BLaER1 (cell line): Measurements from ENCODE around the gene BIVM.

Experiments used
- H3K27ac ChIP-seq: shearing (Covaris generic); formaldehyde crosslinking; 2 replicates; pipeline ENCODE4 v1.8.1; 2022
- H3K27me3 ChIP-seq: shearing (Covaris generic); formaldehyde crosslinking; 2 replicates; pipeline ENCODE4 v1.8.1; 2022
- H3K36me3 ChIP-seq: shearing (Covaris generic); formaldehyde crosslinking; 2 replicates; pipeline ENCODE4 v1.8.1; 2022
- H3K4me1 ChIP-seq: shearing (Covaris generic); formaldehyde crosslinking; 2 replicates; pipeline ENCODE4 v1.8.1; 2022
- H3K4me2 ChIP-seq: shearing (Covaris generic); formaldehyde crosslinking; 2 replicates; pipeline ENCODE4 v1.8.1; 2022
- H3K4me3 ChIP-seq: shearing (Covaris generic); formaldehyde crosslinking; 2 replicates; pipeline ENCODE4 v1.8.1; 2022
- H3K9ac ChIP-seq: shearing (Covaris generic); formaldehyde crosslinking; 2 replicates; pipeline ENCODE4 v1.8.1; 2022
- H3K9me3 ChIP-seq: shearing (Covaris generic); formaldehyde crosslinking; 2 replicates; pipeline ENCODE4 v1.8.1; 2022
- H4K20me1 ChIP-seq: shearing (Covaris generic); formaldehyde crosslinking; 2 replicates; pipeline ENCODE4 v1.8.1; 2022
- Cebpa-rat ChIP-seq: shearing (Covaris generic); IDR thresholded peaks from 2 replicates; pipeline ENCODE4 v1.8.1; 2022

BIVM gene

DNA sequence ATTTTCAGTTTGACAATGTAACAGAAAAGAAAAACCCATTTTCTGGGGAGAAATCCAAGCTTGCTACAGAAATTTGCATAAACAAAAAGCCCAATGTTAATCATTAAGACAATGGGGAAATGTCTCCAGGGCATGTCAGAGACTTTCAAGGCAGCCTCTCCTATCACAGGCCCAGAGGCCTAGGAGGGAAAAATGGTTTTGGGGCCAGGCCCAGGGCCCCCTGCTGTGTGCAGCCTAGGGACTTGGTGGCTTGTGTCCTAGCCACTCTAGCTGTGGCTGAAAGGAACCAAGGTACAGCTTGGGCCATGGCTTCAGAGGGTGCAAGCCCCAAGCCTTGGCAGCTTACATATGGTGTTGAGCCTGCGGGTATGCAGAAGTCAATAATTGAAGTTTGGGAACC, 17.3 kb upstream of the BIVM start:
- Histone ChIP-seq H3K4me2 (no peak overlapping the region), H3K9ac (no peak overlapping the region), H3K4me3 (no peak overlapping the region), H3K27ac (no peak overlapping the region), H4K20me1 (no peaks in the 10 kb centered on the region), H3K4me1 (peaks cover 13% of the 10 kb centered on the region), H3K27me3 (no peaks in the 10 kb centered on the region), H3K36me3 (peaks cover 11% of the 10 kb centered on the region; the same call in 1 of the 2 replicates), H3K9me3 (peaks cover 21% of the 10 kb centered on the region)
- TF ChIP-seq Cebpa-rat = no peak

DNA sequence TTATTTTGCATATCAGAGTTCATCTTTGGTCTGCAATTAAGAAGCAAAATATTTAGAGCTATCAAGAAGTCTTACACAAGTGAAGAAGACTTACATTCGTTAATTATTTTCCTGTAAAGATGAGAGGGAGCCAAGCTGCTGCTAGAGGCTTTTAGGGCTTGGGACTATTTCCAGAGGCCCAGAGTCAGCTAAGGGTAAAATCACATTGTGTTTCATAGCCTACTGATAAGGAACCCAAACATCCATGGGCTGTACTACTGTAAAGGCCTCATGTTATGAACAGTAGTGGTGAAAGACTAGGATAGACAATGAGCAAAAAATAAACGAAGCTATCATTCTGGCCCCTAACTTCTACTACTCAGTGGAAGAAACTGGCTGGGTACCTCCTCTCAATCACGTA, 14.4 kb upstream of the BIVM start:
- TF ChIP-seq Cebpa-rat = no peak
- H3K4me1 ChIP-seq = peaks cover 6% of the 10 kb centered on the region
- no peak overlapping the region for H3K27ac ChIP-seq
- H3K9me3 ChIP-seq = peaks cover 21% of the 10 kb centered on the region
- no peaks in the 10 kb centered on the region for H3K27me3 ChIP-seq
- H3K36me3 ChIP-seq = peaks cover 11% of the 10 kb centered on the region; the same call in 1 of the 2 replicates
- H3K9ac ChIP-seq = no peak overlapping the region
- no peak overlapping the region for H3K4me2 ChIP-seq
- no peaks in the 10 kb centered on the region for H4K20me1 ChIP-seq
- H3K4me3 ChIP-seq = no peak overlapping the region

DNA sequence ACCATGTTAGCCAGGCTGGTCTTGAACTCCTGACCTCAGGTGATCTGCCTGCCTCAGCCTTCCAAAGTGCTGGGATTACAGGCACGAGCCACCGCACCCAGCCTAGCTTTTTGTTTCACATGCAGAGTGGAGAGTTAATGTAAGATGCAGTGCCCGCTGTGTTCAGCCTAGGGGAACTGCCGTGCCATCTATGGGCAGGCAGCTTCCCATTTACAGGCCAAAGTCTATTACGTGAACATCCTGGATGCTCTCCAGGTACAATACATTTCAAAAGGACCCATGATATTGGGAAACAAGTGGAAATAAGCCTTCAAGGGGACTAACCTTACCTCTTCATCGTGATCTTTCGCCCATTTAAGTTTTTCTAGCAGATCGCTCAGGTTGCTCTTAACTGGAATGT, 10.2 kb upstream of the BIVM start:
- no peaks in the 10 kb centered on the region for H4K20me1 ChIP-seq
- H3K4me2 ChIP-seq = no peak overlapping the region
- no peak overlapping the region for H3K9ac ChIP-seq
- no peak overlapping the region for H3K27ac ChIP-seq
- H3K36me3 ChIP-seq = no peaks in the 10 kb centered on the region
- no peak overlapping the region for H3K4me3 ChIP-seq
- H3K4me1 ChIP-seq = no peaks in the 10 kb centered on the region
- H3K9me3 ChIP-seq = no peaks in the 10 kb centered on the region
- no peak for TF ChIP-seq Cebpa-rat
- H3K27me3 ChIP-seq = no peaks in the 10 kb centered on the region

GRCh38 chr13:102792396-102792795, 6.5 kb upstream of the BIVM start:
- H3K4me1 ChIP-seq = no peaks in the 10 kb centered on the region
- no peak overlapping the region for H3K27ac ChIP-seq
- no peak for TF ChIP-seq Cebpa-rat
- no peak overlapping the region for H3K9ac ChIP-seq
- no peaks in the 10 kb centered on the region for H4K20me1 ChIP-seq
- peaks cover 2% of the 10 kb centered on the region; the same call in 1 of the 2 replicates for H3K27me3 ChIP-seq
- H3K9me3 ChIP-seq = no peaks in the 10 kb centered on the region
- no peaks in the 10 kb centered on the region for H3K36me3 ChIP-seq
- no peak overlapping the region for H3K4me2 ChIP-seq
- no peak overlapping the region for H3K4me3 ChIP-seq

DNA sequence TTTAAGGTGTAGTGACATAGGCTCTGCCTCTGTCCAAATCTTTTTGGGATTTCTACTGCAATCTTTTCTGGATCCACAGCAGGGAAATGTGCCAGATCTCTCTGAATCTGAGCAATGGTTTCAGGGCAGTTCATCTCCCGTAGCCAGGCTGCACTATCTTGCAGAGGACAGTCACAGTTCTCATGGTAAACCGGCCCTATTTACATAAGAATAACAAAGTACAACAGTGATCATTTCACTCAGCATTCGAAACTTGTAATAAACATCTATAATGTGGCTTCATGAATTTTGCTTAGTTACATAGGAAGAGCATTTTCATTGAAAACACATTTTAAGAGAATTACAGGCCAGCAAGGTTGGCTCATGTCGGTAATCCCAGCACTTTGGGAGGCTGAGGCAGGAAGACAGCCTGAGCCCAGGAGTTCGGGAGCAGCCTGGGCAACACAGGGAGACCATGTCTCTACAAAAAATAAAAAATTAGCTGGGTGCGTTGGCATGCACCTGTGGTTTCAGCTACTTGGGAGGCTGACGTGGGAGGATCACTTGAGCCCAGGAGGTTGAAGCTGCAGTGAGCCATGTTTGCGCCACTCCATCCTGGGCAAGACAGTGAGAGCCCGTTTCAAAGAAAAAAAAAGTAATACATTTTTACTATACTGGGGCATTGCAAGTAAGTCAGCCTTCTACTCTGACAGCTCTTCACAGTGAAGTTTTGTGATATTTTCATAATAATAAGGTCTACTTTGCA, 5.1 kb upstream of the BIVM start:
- no peaks in the 10 kb centered on the region for H3K36me3 ChIP-seq
- no peak overlapping the region for H3K9ac ChIP-seq
- peaks cover 16% of the 10 kb centered on the region for H3K27me3 ChIP-seq
- H4K20me1 ChIP-seq = no peaks in the 10 kb centered on the region
- no peaks in the 10 kb centered on the region for H3K4me1 ChIP-seq
- no peak overlapping the region for H3K4me2 ChIP-seq
- no peak overlapping the region for H3K4me3 ChIP-seq
- peaks cover 4% of the 10 kb centered on the region for H3K9me3 ChIP-seq
- no peak overlapping the region for H3K27ac ChIP-seq
- TF ChIP-seq Cebpa-rat = no peak

- H4K20me1 ChIP-seq = no peaks in the 10 kb centered on the region
- peaks cover 15% of the 10 kb centered on the region; the same call in 1 of the 2 replicates for H3K4me1 ChIP-seq
- H3K4me3 ChIP-seq = peak overlapping the region; percentile 71
- H3K27me3 ChIP-seq = peaks cover 38% of the 10 kb centered on the region
- peak overlapping the region; percentile 65; the same call in 1 of the 2 replicates for H3K27ac ChIP-seq
- peak overlapping the region; percentile 72 for H3K4me2 ChIP-seq
- TF ChIP-seq Cebpa-rat = no peak
- peak overlapping the region; percentile 72 for H3K9ac ChIP-seq
- no peaks in the 10 kb centered on the region for H3K36me3 ChIP-seq
- H3K9me3 ChIP-seq = peaks cover 24% of the 10 kb centered on the region
Observed at GRCh38 chr13:102799426-102800144, 666 bp downstream of the BIVM start.

GRCh38 chr13:102800145-102801041, 1.5 kb downstream of the BIVM start:
- H3K27ac ChIP-seq = peak overlapping the region; percentile 65; the same call in 1 of the 2 replicates
- peaks cover 24% of the 10 kb centered on the region for H3K9me3 ChIP-seq
- H3K4me2 ChIP-seq = peak overlapping the region; percentile 72
- H3K9ac ChIP-seq = peak overlapping the region; percentile 72
- H4K20me1 ChIP-seq = no peaks in the 10 kb centered on the region
- H3K36me3 ChIP-seq = no peaks in the 10 kb centered on the region
- H3K4me1 ChIP-seq = peaks cover 15% of the 10 kb centered on the region; the same call in 1 of the 2 replicates
- H3K4me3 ChIP-seq = peak overlapping the region; percentile 71
- H3K27me3 ChIP-seq = peaks cover 38% of the 10 kb centered on the region
- TF ChIP-seq Cebpa-rat = no peak

- no peak for TF ChIP-seq Cebpa-rat
- no peaks in the 10 kb centered on the region for H4K20me1 ChIP-seq
- H3K9ac ChIP-seq = no peak overlapping the region
- no peak overlapping the region for H3K27ac ChIP-seq
- peaks cover 11% of the 10 kb centered on the region; the same call in 1 of the 2 replicates for H3K4me1 ChIP-seq
- no peak overlapping the region for H3K4me2 ChIP-seq
- H3K27me3 ChIP-seq = peaks cover 3% of the 10 kb centered on the region
- H3K36me3 ChIP-seq = no peaks in the 10 kb centered on the region
- H3K9me3 ChIP-seq = peaks cover 4% of the 10 kb centered on the region
- H3K4me3 ChIP-seq = no peak overlapping the region
Observed at GRCh38 chr13:102805680-102806079, 6.8 kb downstream of the BIVM start.

GRCh38 chr13:102807699-102808098, 8.8 kb downstream of the BIVM start:
- Histone ChIP-seq H3K9me3 (peaks cover 17% of the 10 kb centered on the region; the same call in 1 of the 2 replicates), H3K4me2 (no peak overlapping the region)

More at GRCh38 chr13:102807699-102808098, 8.8 kb downstream of the BIVM start:
- Histone ChIP-seq H4K20me1 (no peaks in the 10 kb centered on the region), H3K4me1 (no peaks in the 10 kb centered on the region), H3K27me3 (no peaks in the 10 kb centered on the region), H3K36me3 (no peaks in the 10 kb centered on the region), H3K4me3 (no peak overlapping the region), H3K9ac (no peak overlapping the region), H3K27ac (no peak overlapping the region)
- TF ChIP-seq Cebpa-rat = no peak
